ENCODE data around the gene ERGIC1. TPM values are rescaled to one million over a fixed set of nuclear protein-coding genes. Genes with fewer than 3 reads are reported as not detected.

Gene ERGIC1
- total and polyA plus RNA-seq, 9 donors = 58.8 to 102 (median 97.5) TPM

DNA sequence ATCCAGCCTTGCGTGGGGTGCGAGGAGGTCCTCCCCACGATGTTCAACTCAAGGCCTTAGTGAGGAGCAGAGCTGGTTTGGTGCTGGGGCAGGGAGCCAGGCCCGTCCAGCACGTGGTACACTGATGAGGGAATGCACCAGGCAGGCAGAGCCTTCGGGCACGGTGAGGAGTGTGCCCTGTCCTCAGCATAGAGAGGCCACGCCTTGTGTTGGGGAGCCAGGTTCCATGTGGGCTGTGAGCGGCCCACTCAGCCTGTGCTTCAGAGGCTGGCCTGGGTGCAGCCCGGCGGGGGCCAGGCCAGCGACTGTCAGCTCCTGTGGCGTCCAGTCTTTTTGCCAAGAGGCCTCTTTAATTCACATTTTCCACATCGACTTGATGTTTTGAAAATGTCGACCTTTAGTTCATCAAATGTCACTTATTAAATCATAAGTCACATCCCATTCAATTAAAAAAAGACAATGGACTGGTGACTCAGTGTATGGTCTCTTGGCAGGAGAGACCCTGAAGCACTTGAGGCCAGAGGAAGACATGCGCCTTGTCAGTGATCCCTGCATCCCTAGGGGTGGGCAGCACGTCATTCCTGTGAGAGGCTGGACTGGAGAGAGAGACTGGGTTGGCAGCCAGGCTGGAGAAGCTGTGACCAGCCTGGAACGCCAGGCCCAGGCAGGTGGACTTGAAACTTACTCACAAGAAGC is 21.7 kb downstream of the ERGIC1 start:
- Histone ChIP-seq H3K27me3 (ENCODE audit: control insufficient read depth, insufficient read depth, low read length) (no peaks in the 10 kb centered on the region), H3K36me3 (ENCODE audit: control insufficient read depth, insufficient read depth, low read length) (peaks cover 14% of the 10 kb centered on the region), H3K9me3 (replicated peaks; ENCODE audit: control insufficient read depth, low read depth, low read length) (no peaks in the 10 kb centered on the region), H3K4me3 (ENCODE audit: low read length) (no peak overlapping the region), H3K27ac (ENCODE audit: low read length) (peak overlapping the region; percentile 35), H3K4me1 (ENCODE audit: control insufficient read depth, insufficient read depth, low read length) (peaks cover 55% of the 10 kb centered on the region)
- 83% methylated on average over 12 of the region's 18 CpGs for WGBS (ENCODE audit: insufficient coverage)
- DNase-seq = no peak

DNA sequence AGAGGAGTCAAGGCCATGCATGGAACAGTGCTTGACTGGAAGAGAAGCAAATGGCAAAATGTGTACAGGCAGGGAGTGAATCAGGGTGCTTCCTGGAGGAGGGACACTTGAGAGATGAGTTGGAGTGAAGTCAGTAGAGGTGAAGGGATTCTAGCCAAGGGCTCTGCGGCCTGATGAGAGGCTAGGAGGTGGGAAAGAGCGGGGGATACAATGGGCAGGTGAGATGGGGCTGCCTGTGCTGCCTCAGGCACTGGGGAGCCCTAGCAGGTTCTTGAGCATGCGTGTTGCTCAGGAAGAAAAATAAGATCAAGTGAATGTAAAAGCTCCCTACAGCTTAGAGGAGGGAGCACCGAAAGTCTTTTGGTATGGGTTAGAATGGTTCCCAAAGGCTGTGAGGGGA is 22.3 kb downstream of the ERGIC1 start:
- peaks cover 60% of the 10 kb centered on the region for H3K4me1 ChIP-seq (ENCODE audit: control insufficient read depth, insufficient read depth, low read length)
- H3K9me3 ChIP-seq (replicated peaks; ENCODE audit: control insufficient read depth, low read depth, low read length) = no peaks in the 10 kb centered on the region
- H3K27me3 ChIP-seq (ENCODE audit: control insufficient read depth, insufficient read depth, low read length) = no peaks in the 10 kb centered on the region
- peaks cover 14% of the 10 kb centered on the region for H3K36me3 ChIP-seq (ENCODE audit: control insufficient read depth, insufficient read depth, low read length)
- H3K4me3 ChIP-seq (ENCODE audit: low read length) = no peak overlapping the region
- no peak for DNase-seq
- H3K27ac ChIP-seq (ENCODE audit: low read length) = peak overlapping the region; percentile 35
- WGBS (ENCODE audit: insufficient coverage) = 95% methylated on average over 4 of the region's 4 CpGs

DNA sequence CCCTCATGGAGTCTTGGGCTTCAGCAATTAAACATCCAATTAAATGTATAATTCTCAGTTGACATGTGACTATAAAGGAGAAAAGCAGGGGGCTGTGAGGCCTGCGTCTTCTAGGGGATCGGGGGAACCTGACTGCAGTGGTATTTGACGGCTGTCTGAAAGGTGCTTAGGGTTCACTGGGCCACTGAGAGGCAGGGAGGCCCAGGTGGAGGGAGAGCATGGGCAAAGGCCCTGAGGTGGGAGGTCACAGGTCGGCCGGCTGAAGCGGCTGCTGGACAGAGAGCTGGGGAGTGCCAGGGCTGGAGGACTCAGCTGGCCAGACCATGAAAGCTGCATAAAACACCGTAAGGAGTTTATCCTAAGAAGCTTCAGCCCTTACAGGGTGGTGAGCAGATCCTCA is 23.9 kb downstream of the ERGIC1 start:
- no peaks in the 10 kb centered on the region for H3K27me3 ChIP-seq (ENCODE audit: control insufficient read depth, insufficient read depth, low read length)
- no peak overlapping the region for H3K27ac ChIP-seq (ENCODE audit: low read length)
- WGBS (ENCODE audit: insufficient coverage) = 85% methylated on average over 7 of the region's 7 CpGs
- H3K4me3 ChIP-seq (ENCODE audit: low read length) = no peak overlapping the region
- DNase-seq = no peak
- H3K4me1 ChIP-seq (ENCODE audit: control insufficient read depth, insufficient read depth, low read length) = peaks cover 61% of the 10 kb centered on the region
- no peaks in the 10 kb centered on the region for H3K9me3 ChIP-seq (replicated peaks; ENCODE audit: control insufficient read depth, low read depth, low read length)
- peaks cover 14% of the 10 kb centered on the region for H3K36me3 ChIP-seq (ENCODE audit: control insufficient read depth, insufficient read depth, low read length)

DNA sequence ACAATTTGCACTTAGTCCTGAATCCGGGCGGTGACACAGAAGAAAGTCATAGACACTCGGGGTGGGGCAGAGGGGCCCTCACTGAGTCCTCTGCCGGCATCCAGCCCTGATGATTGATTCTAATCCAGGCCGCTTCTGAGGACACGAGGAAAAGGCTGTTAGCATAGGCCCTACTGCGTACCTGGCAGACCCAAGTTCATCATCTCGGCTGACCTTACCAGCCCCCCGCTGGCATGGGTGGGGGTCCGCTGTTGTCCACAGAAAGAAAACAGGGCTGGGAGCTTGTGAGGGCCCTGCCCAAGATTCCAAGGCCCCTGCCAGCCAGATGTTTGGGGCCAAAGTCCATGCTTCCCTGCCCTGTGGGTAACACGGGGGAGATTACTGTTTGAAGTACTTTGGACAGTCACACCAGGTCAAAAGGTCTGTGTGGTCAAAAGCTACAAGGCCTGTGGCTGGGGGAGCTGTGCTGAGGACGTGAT is 24.5 kb downstream of the ERGIC1 start:
- WGBS (ENCODE audit: insufficient coverage) = 82% methylated on average over 11 of the region's 12 CpGs
- H3K4me3 ChIP-seq (ENCODE audit: low read length) = no peak overlapping the region
- no peak for DNase-seq
- H3K27ac ChIP-seq (ENCODE audit: low read length) = peak overlapping the region; percentile 83
- H3K9me3 ChIP-seq (replicated peaks; ENCODE audit: control insufficient read depth, low read depth, low read length) = no peaks in the 10 kb centered on the region
- H3K4me1 ChIP-seq (ENCODE audit: control insufficient read depth, insufficient read depth, low read length) = peaks cover 59% of the 10 kb centered on the region
- H3K36me3 ChIP-seq (ENCODE audit: control insufficient read depth, insufficient read depth, low read length) = peaks cover 14% of the 10 kb centered on the region
- H3K27me3 ChIP-seq (ENCODE audit: control insufficient read depth, insufficient read depth, low read length) = no peaks in the 10 kb centered on the region

DNA sequence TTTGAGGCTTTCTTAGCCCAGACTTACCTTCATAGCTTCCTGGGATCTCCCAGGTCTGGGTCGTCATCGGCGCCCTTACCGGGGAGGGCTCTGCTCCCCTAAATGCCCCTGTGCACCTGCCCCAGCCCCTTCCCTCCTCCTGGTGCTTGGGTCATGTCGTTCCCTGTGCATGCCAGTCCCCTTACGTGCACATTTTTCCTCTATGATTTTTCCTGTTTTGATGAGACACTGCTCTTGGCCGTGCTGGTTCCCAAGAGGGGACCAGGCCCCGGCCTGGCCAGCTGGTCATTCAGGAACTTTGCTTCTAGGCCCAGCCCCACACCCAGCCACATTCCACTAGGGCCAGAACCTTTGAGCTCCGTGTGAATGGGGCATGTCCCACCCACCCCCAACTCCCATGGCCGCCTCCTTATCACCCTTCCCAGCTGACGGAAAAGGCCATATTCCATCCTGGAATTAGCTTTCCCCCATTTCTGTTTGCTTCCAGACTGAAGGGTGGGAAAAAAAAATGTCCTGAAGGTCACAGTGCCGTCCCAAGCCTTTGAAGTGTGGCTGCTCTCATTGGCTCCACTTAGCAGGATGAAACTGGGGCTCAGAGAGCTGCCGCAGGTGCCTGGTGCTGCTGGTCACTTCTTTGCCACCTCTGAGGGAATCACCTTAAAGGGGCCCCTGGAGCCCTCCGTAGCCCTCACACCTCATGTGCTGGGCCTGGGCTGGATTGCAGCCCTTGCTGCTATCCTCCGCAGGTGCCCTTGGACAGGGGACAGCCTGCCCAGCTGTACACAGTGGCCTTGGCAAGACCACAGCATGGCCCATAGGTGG is 25.1 kb downstream of the ERGIC1 start:
- Histone ChIP-seq H3K9me3 (replicated peaks; ENCODE audit: control insufficient read depth, low read depth, low read length) (no peaks in the 10 kb centered on the region), H3K27ac (ENCODE audit: low read length) (peak overlapping the region; percentile 83), H3K4me3 (ENCODE audit: low read length) (no peak overlapping the region), H3K4me1 (ENCODE audit: control insufficient read depth, insufficient read depth, low read length) (peaks cover 57% of the 10 kb centered on the region), H3K36me3 (ENCODE audit: control insufficient read depth, insufficient read depth, low read length) (peaks cover 14% of the 10 kb centered on the region), H3K27me3 (ENCODE audit: control insufficient read depth, insufficient read depth, low read length) (no peaks in the 10 kb centered on the region)
- 42% methylated on average over 12 of the region's 15 CpGs for WGBS (ENCODE audit: insufficient coverage)
- peak; percentile 80 for DNase-seq

DNA sequence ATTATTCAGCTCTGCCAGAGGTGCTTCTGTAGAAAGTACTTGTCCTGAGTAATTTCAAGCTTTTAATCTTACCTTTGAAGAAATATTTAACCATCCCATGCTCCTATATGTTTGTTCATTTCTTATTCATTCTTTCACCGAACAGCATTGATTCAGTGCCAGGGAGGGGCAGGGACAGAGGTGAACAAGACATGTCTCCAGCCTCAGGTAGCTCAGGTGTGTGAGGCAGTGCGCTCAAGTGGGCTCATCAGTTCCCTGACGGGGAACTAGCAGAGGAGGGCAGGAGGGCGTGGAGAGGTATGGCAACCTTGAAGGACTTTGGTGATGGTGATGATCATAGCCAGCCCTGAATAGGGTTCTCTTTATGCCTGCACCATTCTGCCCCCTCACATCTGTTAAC is 25.9 kb downstream of the ERGIC1 start:
- DNase-seq = no peak
- no peaks in the 10 kb centered on the region for H3K27me3 ChIP-seq (ENCODE audit: control insufficient read depth, insufficient read depth, low read length)
- H3K4me3 ChIP-seq (ENCODE audit: low read length) = no peak overlapping the region
- peaks cover 14% of the 10 kb centered on the region for H3K36me3 ChIP-seq (ENCODE audit: control insufficient read depth, insufficient read depth, low read length)
- H3K27ac ChIP-seq (ENCODE audit: low read length) = peak overlapping the region; percentile 83
- H3K9me3 ChIP-seq (replicated peaks; ENCODE audit: control insufficient read depth, low read depth, low read length) = no peaks in the 10 kb centered on the region
- peaks cover 52% of the 10 kb centered on the region for H3K4me1 ChIP-seq (ENCODE audit: control insufficient read depth, insufficient read depth, low read length)
- no CpG with 5 or more reads among the region's 4 CpGs for WGBS (ENCODE audit: insufficient coverage)

DNA sequence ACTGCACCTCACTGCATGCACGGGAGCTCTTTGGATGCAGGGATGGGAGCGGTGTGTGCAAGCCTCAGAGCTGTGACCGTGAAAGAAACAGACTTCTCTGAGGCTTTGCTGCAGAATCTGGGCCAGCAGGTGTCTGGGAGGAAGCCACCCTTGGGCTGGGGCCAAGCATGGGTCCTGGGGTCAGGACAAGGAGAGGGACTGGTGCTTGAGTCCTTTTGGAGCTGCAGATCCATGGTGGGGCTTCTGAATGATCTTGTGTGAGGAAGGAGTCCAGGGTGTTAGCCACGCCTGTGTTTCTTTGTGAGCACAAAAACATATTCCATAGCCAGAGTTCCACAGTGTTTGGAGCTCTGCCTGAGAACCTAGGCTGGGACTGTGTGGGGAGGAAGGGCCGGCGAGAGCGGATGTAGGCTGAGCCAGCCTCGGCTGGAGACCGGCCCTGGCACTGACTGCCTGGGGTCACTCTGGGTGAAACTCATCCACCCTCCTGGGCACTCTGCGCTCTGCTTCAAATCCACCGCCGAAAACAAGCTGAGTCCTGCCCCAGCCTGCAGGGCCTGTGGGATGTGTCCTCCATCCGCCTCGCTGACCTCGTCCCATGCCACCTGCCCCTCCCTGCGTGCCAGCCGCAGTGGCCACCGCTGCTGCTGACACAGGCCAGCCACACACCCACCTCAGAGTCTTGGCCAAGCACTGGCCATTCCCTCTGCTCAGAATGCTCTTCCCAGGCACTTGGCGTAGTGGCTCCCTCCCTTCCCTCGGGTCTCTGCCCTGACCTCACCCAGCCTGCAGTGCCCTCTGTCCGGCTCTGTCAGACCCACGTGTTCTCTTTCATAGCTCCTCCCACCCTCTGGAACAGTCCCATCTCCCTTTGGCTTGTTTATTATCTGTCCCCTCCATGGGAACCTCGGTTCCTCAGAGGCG is 26.7 kb downstream of the ERGIC1 start:
- Histone ChIP-seq H3K27ac (ENCODE audit: low read length) (peak overlapping the region; percentile 83), H3K4me3 (ENCODE audit: low read length) (no peak overlapping the region), H3K36me3 (ENCODE audit: control insufficient read depth, insufficient read depth, low read length) (peaks cover 14% of the 10 kb centered on the region), H3K9me3 (replicated peaks; ENCODE audit: control insufficient read depth, low read depth, low read length) (no peaks in the 10 kb centered on the region), H3K27me3 (ENCODE audit: control insufficient read depth, insufficient read depth, low read length) (no peaks in the 10 kb centered on the region), H3K4me1 (ENCODE audit: control insufficient read depth, insufficient read depth, low read length) (peaks cover 44% of the 10 kb centered on the region)
- DNase-seq = peak; percentile 97
- 40% methylated on average over 15 of the region's 24 CpGs for WGBS (ENCODE audit: insufficient coverage)

DNA sequence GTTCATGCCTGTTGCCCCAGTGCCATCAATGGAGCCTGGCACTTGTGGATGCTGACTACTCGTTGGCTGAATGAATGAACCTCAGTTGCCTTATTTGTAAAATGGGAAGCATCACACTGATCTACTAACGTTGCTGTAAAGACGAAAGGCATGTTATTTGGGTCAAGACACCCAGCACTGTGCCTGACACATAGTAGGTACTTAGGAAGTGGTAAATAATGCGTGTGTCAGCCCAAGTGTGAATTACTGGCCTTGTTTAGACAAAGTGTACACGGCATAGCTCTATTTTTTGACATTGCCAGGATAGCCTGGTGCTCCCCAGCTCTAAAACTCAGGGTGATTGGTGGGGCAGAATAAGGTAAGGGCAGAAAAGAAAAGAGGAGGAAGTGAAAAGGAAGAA is 27.4 kb downstream of the ERGIC1 start:
- H3K9me3 ChIP-seq (replicated peaks; ENCODE audit: control insufficient read depth, low read depth, low read length) = no peaks in the 10 kb centered on the region
- DNase-seq = no peak
- H3K4me1 ChIP-seq (ENCODE audit: control insufficient read depth, insufficient read depth, low read length) = peaks cover 43% of the 10 kb centered on the region
- H3K36me3 ChIP-seq (ENCODE audit: control insufficient read depth, insufficient read depth, low read length) = peaks cover 9% of the 10 kb centered on the region
- no peak overlapping the region for H3K4me3 ChIP-seq (ENCODE audit: low read length)
- peak overlapping the region; percentile 37 for H3K27ac ChIP-seq (ENCODE audit: low read length)
- 79% methylated on average over 5 of the region's 5 CpGs for WGBS (ENCODE audit: insufficient coverage)
- H3K27me3 ChIP-seq (ENCODE audit: control insufficient read depth, insufficient read depth, low read length) = no peaks in the 10 kb centered on the region

DNA sequence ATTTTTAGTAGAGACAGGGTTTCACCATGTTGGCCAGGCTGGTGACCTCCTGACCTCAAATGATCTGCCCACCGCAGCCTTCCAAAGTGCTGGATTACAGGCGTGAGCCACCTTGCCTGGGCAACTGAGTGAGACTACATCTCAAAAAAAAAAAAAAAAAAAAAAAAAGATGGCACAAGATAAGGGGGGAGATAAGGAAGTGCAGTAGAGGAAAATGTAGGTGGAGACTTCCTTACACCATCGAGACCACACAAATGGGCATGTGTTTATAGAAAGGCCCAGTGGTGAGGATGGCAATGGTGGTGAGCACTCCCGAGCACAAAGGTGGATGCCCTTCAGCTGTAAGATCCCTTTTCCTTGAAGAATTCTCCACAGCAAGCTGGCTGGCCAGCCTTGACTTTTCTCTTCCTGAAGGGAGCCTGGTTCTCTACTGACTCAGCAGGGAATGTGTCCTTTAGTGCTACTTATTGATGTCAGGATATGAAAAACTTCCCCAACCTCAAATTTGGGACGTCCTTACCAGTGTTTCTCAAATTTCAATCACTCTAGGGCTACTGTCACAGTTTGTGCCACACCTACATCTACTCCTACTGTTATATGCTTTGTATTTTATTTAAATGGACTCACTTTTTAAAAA is 28.2 kb downstream of the ERGIC1 start:
- H3K27me3 ChIP-seq (ENCODE audit: control insufficient read depth, insufficient read depth, low read length) = no peaks in the 10 kb centered on the region
- DNase-seq = no peak
- H3K4me1 ChIP-seq (ENCODE audit: control insufficient read depth, insufficient read depth, low read length) = peaks cover 51% of the 10 kb centered on the region
- no CpG with 5 or more reads among the region's 5 CpGs for WGBS (ENCODE audit: insufficient coverage)
- H3K4me3 ChIP-seq (ENCODE audit: low read length) = no peak overlapping the region
- no peaks in the 10 kb centered on the region for H3K9me3 ChIP-seq (replicated peaks; ENCODE audit: control insufficient read depth, low read depth, low read length)
- H3K27ac ChIP-seq (ENCODE audit: low read length) = no peak overlapping the region
- H3K36me3 ChIP-seq (ENCODE audit: control insufficient read depth, insufficient read depth, low read length) = peaks cover 3% of the 10 kb centered on the region

Data from muscle of leg (tissue), 11 donors.